ENCODE data around the gene SLC38A2. TPM values are rescaled to one million over a fixed set of nuclear protein-coding genes. Genes with fewer than 3 reads are reported as not detected.

SLC38A2 gene
- total RNA-seq (2014; rRNA removed; shearing (Covaris generic)), result 188 and 238 TPM in 2 replicates

- H3K4me1 ChIP-seq (replicated peaks), result peaks cover 34% of the 10 kb centered on the region
- no peaks in the 10 kb centered on the region for H3K9me3 ChIP-seq (replicated peaks)
- H3K27ac ChIP-seq, result peak within 1 kb of the TSS; percentile 90
- H3K36me3 ChIP-seq, result peaks cover 48% of the 10 kb centered on the region
- DNase-seq (ENCODE audit: low read depth in 1 of 2, low spot score in 2 of 2), result peak; percentile 86 to 97
- no peaks in the 10 kb centered on the region for H3K27me3 ChIP-seq (replicated peaks)
- H3K4me3 ChIP-seq, result peak within 1 kb of the TSS; percentile 66
These were observed at the start of gene SLC38A2 for GRCh38 chr12:46372544-46373300. SLC38A2 (minus strand) TSS chr12:46372773; CDS start chr12:46371293, 1,480 bp downstream.

GRCh38 chr12:46419675-46420074 lies 47.1 kb upstream of the SLC38A2 start:
- no peaks in the 10 kb centered on the region for H3K27me3 ChIP-seq (replicated peaks)
- H3K9me3 ChIP-seq (replicated peaks), result no peaks in the 10 kb centered on the region
- H3K4me1 ChIP-seq (replicated peaks), result no peaks in the 10 kb centered on the region
- no peaks in the 10 kb centered on the region for H3K36me3 ChIP-seq
- DNase-seq (ENCODE audit: low read depth in 1 of 2, low spot score in 2 of 2), result no peak
- H3K4me3 ChIP-seq, result no peak overlapping the region
- H3K27ac ChIP-seq, result no peak overlapping the region

- no peaks in the 10 kb centered on the region for H3K27me3 ChIP-seq (replicated peaks)
- H3K27ac ChIP-seq, result no peak overlapping the region
- H3K9me3 ChIP-seq (replicated peaks), result no peaks in the 10 kb centered on the region
- H3K4me1 ChIP-seq (replicated peaks), result peaks cover 10% of the 10 kb centered on the region
- no peak for DNase-seq (ENCODE audit: low read depth in 1 of 2, low spot score in 2 of 2)
- no peak overlapping the region for H3K4me3 ChIP-seq
- no peaks in the 10 kb centered on the region for H3K36me3 ChIP-seq
These were observed 43.0 kb upstream of the SLC38A2 start for GRCh38 chr12:46415552-46415951.

- no peaks in the 10 kb centered on the region for H3K27me3 ChIP-seq (replicated peaks)
- H3K9me3 ChIP-seq (replicated peaks), result no peaks in the 10 kb centered on the region
- H3K4me1 ChIP-seq (replicated peaks), result peaks cover 10% of the 10 kb centered on the region
- H3K27ac ChIP-seq, result no peak overlapping the region
- no peaks in the 10 kb centered on the region for H3K36me3 ChIP-seq
- no peak for DNase-seq (ENCODE audit: low read depth in 1 of 2, low spot score in 2 of 2)
- no peak overlapping the region for H3K4me3 ChIP-seq
These were observed 42.2 kb upstream of the SLC38A2 start for GRCh38 chr12:46414591-46415268.

- Histone ChIP-seq H3K4me1 (replicated peaks) (peaks cover 10% of the 10 kb centered on the region), H3K4me3 (no peak overlapping the region), H3K27me3 (replicated peaks) (no peaks in the 10 kb centered on the region), H3K36me3 (no peaks in the 10 kb centered on the region), H3K9me3 (replicated peaks) (no peaks in the 10 kb centered on the region), H3K27ac (no peak overlapping the region)
- DNase-seq (ENCODE audit: low read depth in 1 of 2, low spot score in 2 of 2), result no peak
These were observed 40.8 kb upstream of the SLC38A2 start for GRCh38 chr12:46413368-46413767.

- H3K27ac ChIP-seq, result no peak overlapping the region
- H3K9me3 ChIP-seq (replicated peaks), result no peaks in the 10 kb centered on the region
- peaks cover 10% of the 10 kb centered on the region for H3K4me1 ChIP-seq (replicated peaks)
- no peak overlapping the region for H3K4me3 ChIP-seq
- H3K27me3 ChIP-seq (replicated peaks), result no peaks in the 10 kb centered on the region
- no peak for DNase-seq (ENCODE audit: low read depth in 1 of 2, low spot score in 2 of 2)
- H3K36me3 ChIP-seq, result no peaks in the 10 kb centered on the region
These were observed 40.3 kb upstream of the SLC38A2 start for GRCh38 chr12:46412857-46413256.

GRCh38 chr12:46410495-46410894 lies 37.9 kb upstream of the SLC38A2 start:
- Histone ChIP-seq H3K4me1 (replicated peaks) (peaks cover 10% of the 10 kb centered on the region), H3K4me3 (no peak overlapping the region), H3K9me3 (replicated peaks) (no peaks in the 10 kb centered on the region), H3K27me3 (replicated peaks) (no peaks in the 10 kb centered on the region), H3K36me3 (no peaks in the 10 kb centered on the region), H3K27ac (no peak overlapping the region)
- no peak for DNase-seq (ENCODE audit: low read depth in 1 of 2, low spot score in 2 of 2)

- DNase-seq (ENCODE audit: low read depth in 1 of 2, low spot score in 2 of 2), result no peak
- H3K27me3 ChIP-seq (replicated peaks), result no peaks in the 10 kb centered on the region
- no peaks in the 10 kb centered on the region for H3K9me3 ChIP-seq (replicated peaks)
- H3K4me1 ChIP-seq (replicated peaks), result peaks cover 12% of the 10 kb centered on the region
- no peak overlapping the region for H3K27ac ChIP-seq
- no peak overlapping the region for H3K4me3 ChIP-seq
- H3K36me3 ChIP-seq, result no peaks in the 10 kb centered on the region
These were observed 37.4 kb upstream of the SLC38A2 start for GRCh38 chr12:46409974-46410373.

- no peaks in the 10 kb centered on the region for H3K36me3 ChIP-seq
- no peak for DNase-seq (ENCODE audit: low read depth in 1 of 2, low spot score in 2 of 2)
- H3K4me3 ChIP-seq, result no peak overlapping the region
- H3K9me3 ChIP-seq (replicated peaks), result no peaks in the 10 kb centered on the region
- no peak overlapping the region for H3K27ac ChIP-seq
- peaks cover 19% of the 10 kb centered on the region for H3K4me1 ChIP-seq (replicated peaks)
- no peaks in the 10 kb centered on the region for H3K27me3 ChIP-seq (replicated peaks)
These were observed 36.8 kb upstream of the SLC38A2 start for GRCh38 chr12:46409342-46409741.

- Histone ChIP-seq H3K36me3 (no peaks in the 10 kb centered on the region), H3K9me3 (replicated peaks) (no peaks in the 10 kb centered on the region), H3K27me3 (replicated peaks) (no peaks in the 10 kb centered on the region), H3K27ac (no peak overlapping the region), H3K4me3 (no peak overlapping the region), H3K4me1 (replicated peaks) (peaks cover 25% of the 10 kb centered on the region)
- DNase-seq (ENCODE audit: low read depth in 1 of 2, low spot score in 2 of 2), result no peak
These were observed 35.9 kb upstream of the SLC38A2 start for GRCh38 chr12:46408441-46408840.

- no peak for DNase-seq (ENCODE audit: low read depth in 1 of 2, low spot score in 2 of 2)
- H3K4me3 ChIP-seq, result no peak overlapping the region
- no peaks in the 10 kb centered on the region for H3K27me3 ChIP-seq (replicated peaks)
- no peaks in the 10 kb centered on the region for H3K9me3 ChIP-seq (replicated peaks)
- H3K27ac ChIP-seq, result no peak overlapping the region
- no peaks in the 10 kb centered on the region for H3K36me3 ChIP-seq
- H3K4me1 ChIP-seq (replicated peaks), result peaks cover 29% of the 10 kb centered on the region
These were observed 34.8 kb upstream of the SLC38A2 start for GRCh38 chr12:46407361-46407760.

GRCh38 chr12:46406352-46407027 lies 33.9 kb upstream of the SLC38A2 start:
- Histone ChIP-seq H3K9me3 (replicated peaks) (no peaks in the 10 kb centered on the region), H3K27ac (no peak overlapping the region), H3K27me3 (replicated peaks) (no peaks in the 10 kb centered on the region), H3K4me1 (replicated peaks) (peaks cover 38% of the 10 kb centered on the region), H3K36me3 (no peaks in the 10 kb centered on the region), H3K4me3 (no peak overlapping the region)
- no peak for DNase-seq (ENCODE audit: low read depth in 1 of 2, low spot score in 2 of 2)

GRCh38 chr12:46404733-46405132 lies 32.2 kb upstream of the SLC38A2 start:
- Histone ChIP-seq H3K9me3 (replicated peaks) (no peaks in the 10 kb centered on the region), H3K36me3 (no peaks in the 10 kb centered on the region), H3K4me3 (no peak overlapping the region), H3K4me1 (replicated peaks) (peaks cover 42% of the 10 kb centered on the region), H3K27me3 (replicated peaks) (no peaks in the 10 kb centered on the region), H3K27ac (peak overlapping the region; percentile 45)
- no peak for DNase-seq (ENCODE audit: low read depth in 1 of 2, low spot score in 2 of 2)

GRCh38 chr12:46404225-46404631 lies 31.7 kb upstream of the SLC38A2 start:
- Histone ChIP-seq H3K4me1 (replicated peaks) (peaks cover 42% of the 10 kb centered on the region), H3K9me3 (replicated peaks) (no peaks in the 10 kb centered on the region), H3K36me3 (no peaks in the 10 kb centered on the region), H3K27me3 (replicated peaks) (no peaks in the 10 kb centered on the region), H3K4me3 (no peak overlapping the region), H3K27ac (peak overlapping the region; percentile 45)
- DNase-seq (ENCODE audit: low read depth in 1 of 2, low spot score in 2 of 2), result peak; percentile 52 to 68
